Endothelial cell of umbilical vein (primary cell): Measurements from ENCODE around the gene ZNF679. TPM values are rescaled to one million over a fixed set of nuclear protein-coding genes. Genes with fewer than 3 reads are reported as not detected.

ENCODE experiments used
- BruUV-seq: library from RNA; stranded (reverse); fragments of 400-500 nt; replicated peaks from 2 replicates; lab custom pipeline; 2021; lab: Mats Ljungman, UMichigan
- CTCF ChIA-PET: fragments of 300-600, 350-600 bp; sonication (Branson Sonifier 250); formaldehyde crosslinking; loops from one replicate; lab custom pipeline; 2021; ENCODE audit warnings: antibody characterized with exemption, inconsistent platforms; lab: Charles Lee
- POLR2A ChIA-PET: fragments of 300-600, 350-600 bp; sonication (Branson Sonifier 250); formaldehyde crosslinking; loops from one replicate; lab custom pipeline; 2021; ENCODE audit warnings: antibody characterized with exemption, inconsistent platforms; lab: Charles Lee
- DNase-seq: peaks from one replicate; pipeline ENCODE4 v3.0.0-alpha.2; 2011; ENCODE audit warnings: low read depth, low spot score
- FAIRE-seq: peaks from 2 replicates; lab custom pipeline; 2011; peaks lifted over from hg19 to GRCh38; lab: Jason Lieb, UNC
- H2AFZ ChIP-seq: 2 replicates; pipeline ENCODE4 v1.6.0; 2012; ENCODE audit warnings: low read depth, low read length, control low read depth, inconsistent platforms
- H3K27ac ChIP-seq: 2 replicates; pipeline ENCODE4 v1.5.1; 2011; ENCODE audit warnings: low read depth, mild to moderate bottlenecking, control low read depth, low read length, moderate library complexity; ENCODE audit not compliant: insufficient read depth
- H3K27me3 ChIP-seq, 2 experiments: 2 replicates each; pipeline versions ENCODE4 v1.6.0 to v1.6.1; 2011; ENCODE audit warnings: low read length in 2 of 2, mixed read lengths in 1 of 2; ENCODE audit not compliant: control insufficient read depth in 2 of 2, insufficient read depth in 2 of 2
- H3K36me3 ChIP-seq, 2 experiments: 2 replicates in 1 of 2; 3 replicates in 1 of 2; pipeline ENCODE4 v1.5.1; 2011; ENCODE audit warnings: low read length in 2 of 2, mild to moderate bottlenecking in 1 of 2, moderate library complexity in 1 of 2; ENCODE audit not compliant: control insufficient read depth in 2 of 2, insufficient read depth in 2 of 2; ENCODE audit errors: extremely low read depth in 1 of 2
- H3K4me1 ChIP-seq: 3 replicates; pipeline ENCODE4 v1.5.1; 2011; ENCODE audit warnings: mild to moderate bottlenecking, low read length; ENCODE audit not compliant: control insufficient read depth, insufficient read depth; ENCODE audit errors: extremely low read depth
- H3K4me2 ChIP-seq: 2 replicates; pipeline ENCODE4 v1.6.1; 2011; ENCODE audit warnings: low read length, control low read depth, mixed read lengths; ENCODE audit not compliant: insufficient read depth
- H3K4me3 ChIP-seq, 3 experiments: fragments of 200-600 bp in 1 of 3; sonication (generic), shearing (Covaris generic) in 1 of 3; replicated peaks in 1 of 3; 2 replicates each; pipeline ENCODE4 v1.5.1; 2011 to 2016; ENCODE audit warnings: control low read depth in 3 of 3, low read length in 3 of 3, mild to moderate bottlenecking in 2 of 3, inconsistent platforms in 1 of 3, low read depth in 1 of 3, moderate library complexity in 1 of 3; ENCODE audit not compliant: insufficient read depth in 1 of 3
- H3K79me2 ChIP-seq: 2 replicates; pipeline ENCODE4 v1.6.0; 2012; ENCODE audit warnings: low read length, inconsistent platforms; ENCODE audit not compliant: control insufficient read depth, insufficient read depth
- H3K9ac ChIP-seq: replicated peaks from 2 replicates; pipeline ENCODE3; 2011; ENCODE audit warnings: low read length, control low read depth; ENCODE audit not compliant: insufficient read depth; ENCODE audit errors: extremely low read depth
- H3K9me1 ChIP-seq: replicated peaks from 3 replicates; pipeline ENCODE4 v1.6.0; 2011; ENCODE audit warnings: mild to moderate bottlenecking, low read length; ENCODE audit not compliant: control insufficient read depth, insufficient read depth; ENCODE audit errors: extremely low read depth
- H3K9me3 ChIP-seq: replicated peaks from 2 replicates; pipeline ENCODE4 v1.5.1; 2012; ENCODE audit warnings: low read length, inconsistent platforms; ENCODE audit not compliant: control insufficient read depth, insufficient read depth
- H4K20me1 ChIP-seq: replicated peaks from 2 replicates; pipeline ENCODE3; 2011; ENCODE audit warnings: mild to moderate bottlenecking, low read length; ENCODE audit not compliant: control insufficient read depth, insufficient read depth; ENCODE audit errors: extremely low read depth
- CTCF ChIP-seq, 2 donors: IDR thresholded peaks; 1 replicate in 1 of 2; 2 replicates in 1 of 2; pipeline ENCODE4 v1.5.1; 2011; ENCODE audit warnings: low read length in 2 of 2, mild to moderate bottlenecking in 2 of 2, moderate library complexity in 2 of 2, control low read depth in 1 of 2, inconsistent platforms in 1 of 2, low read depth in 1 of 2; ENCODE audit not compliant: insufficient read depth in 1 of 2; ENCODE audit errors: extremely low read depth in 1 of 2
- EZH2 ChIP-seq: IDR thresholded peaks from 2 replicates; pipeline ENCODE4 v1.6.1; 2012; ENCODE audit warnings: borderline replicate concordance, low read depth, mild to moderate bottlenecking, moderate library complexity, low read length, inconsistent platforms; ENCODE audit not compliant: severe bottlenecking
- FOS ChIP-seq: IDR thresholded peaks from 2 replicates; pipeline ENCODE4 v1.6.1; 2011; ENCODE audit warnings: mild to moderate bottlenecking, low read length, moderate library complexity, borderline replicate concordance; ENCODE audit not compliant: insufficient read depth
- GATA2 ChIP-seq: IDR thresholded peaks from 2 replicates; pipeline ENCODE4 v1.7.0; 2011; ENCODE audit warnings: low read depth, mild to moderate bottlenecking, moderate library complexity, mixed read lengths, low read length; ENCODE audit not compliant: insufficient read length, insufficient read depth
- JUN ChIP-seq: IDR thresholded peaks from 2 replicates; pipeline ENCODE4 v1.6.1; 2011; ENCODE audit warnings: borderline replicate concordance, low read depth; ENCODE audit not compliant: insufficient read length, insufficient read depth
- MYC ChIP-seq: IDR thresholded peaks from one replicate; pipeline ENCODE4 v1.6.1; 2011; ENCODE audit warnings: mild to moderate bottlenecking, low read depth, low read length
- POLR2A ChIP-seq: IDR thresholded peaks from 2 replicates; pipeline ENCODE4 v1.6.1; 2012; ENCODE audit warnings: low read depth, mild to moderate bottlenecking, control low read depth, low read length
- POLR2AphosphoS5 ChIP-seq: IDR thresholded peaks from 2 replicates; pipeline ENCODE4 v1.6.1; 2012; ENCODE audit warnings: low read depth, mild to moderate bottlenecking, control low read depth, low read length, moderate library complexity; ENCODE audit not compliant: insufficient read depth
- dilution Hi-C: fragments of 300-500 bp; cut with MboI; formaldehyde crosslinking; loops from one replicate; pipeline ENCODE4 v1.15.0; 2019; ENCODE audit warnings: low sequenced_read_pairs; ENCODE audit not compliant: extremely low pct_ligation_motif_present
- intact Hi-C: fragments of 100-400 bp; cut with micrococcal nuclease; formaldehyde crosslinking; loops from one replicate; pipeline ENCODE4 v1.10.0; 2022
- polyA plus RNA-seq, 4 experiments: library from polyadenylated mRNA; depleted of rRNA in 3 of 4; stranded (reverse) in 3 of 4; unstranded in 1 of 4; fragments of >200 nt; gene quantifications; 2 replicates each; pipeline versions ENCODE4 v1.2.1 to v1.2.3, GENCODE V29; 2011 to 2012; ENCODE audit warnings: missing spikeins in 1 of 4
- total RNA-seq: library from RNA; stranded (reverse); gene quantifications from 2 replicates; pipeline ENCODE4 v1.2.3, GENCODE V29; 2021
- TF ChIP-seq, protein P1 (sequence below): IDR thresholded peaks from 2 replicates; pipeline ENCODE4 v1.6.1; 2011; ENCODE audit not compliant: insufficient read depth, insufficient read length

ZNF679 gene
- total and polyA plus RNA-seq, 2 donors (not counting 3 experiments of a cell fraction or from before 2014, with no cell fraction given): not detected

- Histone ChIP-seq H3K27me3 (no peaks in the 10 kb centered on the region), H3K9ac (no peak overlapping the region), H3K36me3 (no peaks in the 10 kb centered on the region), H3K4me1 (no peaks in the 10 kb centered on the region), H3K4me2 (no peak overlapping the region), H3K4me3 (no peak overlapping the region), H4K20me1 (no peaks in the 10 kb centered on the region), H3K27ac (no peak overlapping the region), H3K9me1 (no peaks in the 10 kb centered on the region), H3K79me2 (no peaks in the 10 kb centered on the region), H2AFZ (no peak overlapping the region), H3K9me3 (peaks cover 3% of the 10 kb centered on the region)
- ChIA-PET CTCF (no interaction called here), POLR2A (no interaction called here)
- FAIRE-seq (no peak), DNase-seq (no peak)
- TF ChIP-seq, protein P1, sequence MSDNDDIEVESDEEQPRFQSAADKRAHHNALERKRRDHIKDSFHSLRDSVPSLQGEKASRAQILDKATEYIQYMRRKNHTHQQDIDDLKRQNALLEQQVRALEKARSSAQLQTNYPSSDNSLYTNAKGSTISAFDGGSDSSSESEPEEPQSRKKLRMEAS: no peak
- TF ChIP-seq JUN (no peak), FOS (no peak), EZH2 (no peak), CTCF (IDR thresholded peaks at IDR 0.05; ENCODE audit: extremely low read depth in 1 of 2, insufficient read depth in 1 of 2, low read depth in 1 of 2, low read length in 2 of 2) (no peak), POLR2A (no peak), POLR2AphosphoS5 (no peak), MYC (no peak), GATA2 (no peak)
- intact Hi-C loops: no loop called here
- BruUV-seq: no TSS peak
- dilution Hi-C loops: no loop called here
Observed at GRCh38 chr7:64187408-64187807, 40.9 kb upstream of the ZNF679 start.
